GDM1 (cell line): Measurements from ENCODE around the gene KRT85.

ENCODE experiments used
- DNase-seq: peaks from one replicate; lab custom pipeline; 2025; lab: John Stamatoyannopoulos, UW

The KRT85 gene

GRCh38 chr12:52323416-52324152 is 43.7 kb downstream of the KRT85 start:
- DNase-seq, result no peak

GRCh38 chr12:52323001-52323400 is 44.3 kb downstream of the KRT85 start:
- no peak for DNase-seq

DNA sequence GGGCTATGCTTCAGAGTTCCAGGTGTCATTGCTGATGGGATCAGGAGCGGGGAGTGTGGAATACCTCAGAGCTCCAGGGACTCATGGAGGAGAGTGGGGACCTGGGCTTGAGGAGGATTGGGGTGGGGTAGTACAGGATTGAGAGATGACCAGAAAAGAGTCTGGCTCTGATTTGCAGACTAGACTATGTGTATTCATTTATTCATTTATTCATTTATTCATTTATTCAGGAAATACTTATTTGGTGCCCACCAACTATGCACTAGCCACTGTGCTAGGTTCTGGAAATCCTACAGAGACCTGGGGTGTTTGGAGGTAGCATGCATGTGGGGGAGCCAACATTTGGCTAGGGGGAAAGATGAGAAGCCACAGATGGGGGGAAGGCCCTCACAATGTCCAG is 45.2 kb downstream of the KRT85 start:
- DNase-seq, result no peak

GRCh38 chr12:52321418-52321817 is 45.9 kb downstream of the KRT85 start:
- DNase-seq, result no peak

- no peak for DNase-seq
These were observed 46.4 kb downstream of the KRT85 start, which contains the start of gene KRT83 for GRCh38 chr12:52320784-52321400. Gene KRT83 (minus strand): TSS chr12:52321398. CDS start chr12:52321335, 63 bp downstream.

DNA sequence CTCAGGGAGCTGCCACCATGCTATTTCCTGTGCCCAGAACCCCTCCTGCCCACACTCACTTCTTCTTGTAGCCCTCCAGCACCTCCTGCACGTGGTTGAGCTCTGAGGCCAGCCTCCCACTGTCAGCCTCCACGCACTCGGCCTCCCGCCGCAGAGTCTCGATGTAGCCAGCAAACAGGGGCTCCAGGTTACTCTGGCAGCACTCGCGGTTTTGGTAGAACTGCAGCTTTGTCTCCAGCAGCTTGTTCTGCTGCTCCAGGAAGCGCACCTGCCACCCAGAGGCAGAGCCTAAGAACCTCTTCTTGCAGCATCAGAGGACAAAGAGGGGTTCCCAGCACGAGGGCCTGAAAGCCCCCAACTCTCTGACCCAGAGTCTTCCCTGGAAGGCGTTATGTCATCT is 48.2 kb downstream of the KRT85 start:
- DNase-seq, result no peak

- no peak for DNase-seq
These were observed 48.9 kb downstream of the KRT85 start for GRCh38 chr12:52318241-52318990.

- DNase-seq, result no peak
These were observed 49.7 kb downstream of the KRT85 start for GRCh38 chr12:52317468-52318052.

DNA sequence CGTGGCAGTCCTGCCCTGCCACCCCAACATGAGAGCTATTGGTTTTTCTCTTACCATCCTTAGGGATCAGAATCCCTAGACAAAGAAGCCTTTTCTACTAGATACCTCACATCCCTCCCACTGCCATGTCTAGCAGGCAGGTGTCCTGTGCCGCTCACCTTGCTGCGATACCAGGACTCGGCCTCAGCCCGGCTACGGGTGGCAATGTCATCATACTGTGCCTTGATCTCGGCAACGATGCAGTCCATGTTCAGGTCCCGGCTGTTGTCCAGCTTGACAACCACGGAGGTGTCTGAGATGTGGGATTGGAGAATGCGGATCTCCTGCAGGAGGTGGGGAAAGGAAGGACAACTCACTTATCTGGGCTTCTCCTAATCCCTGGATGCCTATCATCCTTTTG is 50.6 kb downstream of the KRT85 start:
- DNase-seq, result no peak

- no peak for DNase-seq
These were observed 51.0 kb downstream of the KRT85 start for GRCh38 chr12:52316290-52316689.

DNA sequence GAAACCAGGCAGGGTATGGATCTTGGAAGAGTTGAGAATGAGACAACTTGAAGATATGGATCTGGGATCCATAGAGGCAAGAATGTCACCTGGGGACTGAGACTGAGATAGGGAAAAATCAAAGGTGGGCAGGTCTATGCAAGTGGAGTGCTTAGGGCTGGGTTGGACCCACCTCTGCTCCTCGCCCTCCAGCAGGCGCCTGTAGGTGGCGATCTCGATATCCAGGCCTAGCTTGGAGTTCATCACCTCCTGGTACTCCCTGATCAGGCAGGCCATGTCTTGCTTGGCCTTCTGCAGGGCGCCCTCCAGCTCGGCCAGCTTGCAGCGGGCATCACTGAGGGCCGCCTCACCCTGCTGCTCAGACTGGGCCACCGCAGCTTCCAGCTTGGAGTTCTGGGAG is 51.6 kb downstream of the KRT85 start:
- DNase-seq, result peak; percentile 37

GRCh38 chr12:52314511-52314910 is 52.8 kb downstream of the KRT85 start:
- DNase-seq, result no peak

DNA sequence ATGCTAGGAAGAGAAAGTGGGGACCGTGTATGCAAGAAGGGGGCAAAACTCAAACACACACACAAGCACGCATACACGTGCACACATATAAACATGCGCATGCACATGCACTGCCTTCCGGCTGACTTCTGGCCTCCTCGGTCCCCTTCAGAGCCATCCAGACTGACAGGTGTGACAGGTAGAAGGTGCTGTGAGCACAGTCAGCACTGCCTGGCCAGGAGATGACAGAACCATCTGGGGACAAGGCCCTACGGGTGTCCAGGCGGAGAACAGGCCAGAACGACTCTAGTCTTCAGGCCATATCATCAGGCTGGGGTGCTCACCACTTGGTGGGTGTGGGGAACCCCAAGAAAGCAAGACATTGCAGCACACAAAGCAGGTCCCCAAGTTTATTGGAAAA is 53.4 kb downstream of the KRT85 start:
- DNase-seq, result no peak

DNA sequence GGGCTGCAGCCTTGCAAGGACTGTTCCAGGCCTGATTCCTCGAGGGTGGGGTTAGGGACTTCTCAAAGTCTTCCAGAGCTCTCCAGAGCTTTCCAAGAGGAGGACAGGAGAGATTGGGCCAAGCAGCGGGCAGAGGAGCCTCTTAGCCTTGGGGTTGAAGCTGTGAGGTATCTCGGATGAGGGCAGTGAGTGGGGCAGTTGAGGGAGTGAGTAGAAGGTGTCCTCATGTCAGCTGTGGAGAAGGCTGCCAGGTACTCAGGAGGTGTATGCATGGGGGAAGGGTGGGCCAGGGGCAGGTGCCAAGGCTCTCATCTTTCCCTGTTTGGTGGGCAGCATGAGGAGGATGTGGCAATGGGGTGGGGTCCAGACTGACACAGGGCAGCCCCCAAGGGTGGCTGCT is 53.8 kb downstream of the KRT85 start:
- no peak for DNase-seq

DNA sequence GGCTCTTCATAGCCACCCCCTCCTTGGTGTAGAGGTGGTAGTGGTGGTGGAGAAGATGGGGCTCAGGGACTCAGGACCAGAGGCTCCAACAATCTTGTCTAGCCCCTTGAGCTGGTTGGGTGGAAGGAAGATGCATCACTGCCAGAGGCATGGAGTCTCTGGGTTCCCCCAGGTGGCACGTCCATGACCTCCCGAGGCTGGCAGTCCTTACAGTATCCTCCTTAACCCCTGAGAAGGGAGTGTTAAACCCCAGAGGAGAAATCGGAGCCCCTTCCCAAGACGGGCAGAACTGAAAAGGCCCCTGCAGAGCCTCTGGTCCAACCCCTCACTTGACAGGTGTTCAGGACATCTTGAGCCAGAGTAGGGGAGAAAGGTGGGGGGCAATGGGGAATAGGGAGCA is 55.2 kb downstream of the KRT85 start:
- no peak for DNase-seq

DNA sequence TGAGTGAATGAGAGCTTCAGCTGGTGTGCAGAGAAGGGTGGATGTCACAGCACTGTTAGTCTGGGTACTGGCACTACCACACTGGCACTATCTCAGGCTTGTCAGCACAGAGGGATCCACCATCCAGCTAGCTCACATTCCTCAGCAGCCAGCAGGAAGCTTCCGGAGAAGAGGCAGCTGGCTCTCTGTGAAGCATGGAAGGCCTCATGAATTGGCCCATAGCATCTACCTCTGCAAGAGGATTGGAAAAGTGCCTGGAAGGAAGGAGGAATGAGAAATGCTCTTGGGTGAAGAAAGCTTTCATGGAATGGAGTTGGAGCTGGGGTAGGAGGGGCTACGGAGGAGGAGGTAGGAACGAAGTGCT is 56.0 kb downstream of the KRT85 start:
- DNase-seq, result no peak

DNA sequence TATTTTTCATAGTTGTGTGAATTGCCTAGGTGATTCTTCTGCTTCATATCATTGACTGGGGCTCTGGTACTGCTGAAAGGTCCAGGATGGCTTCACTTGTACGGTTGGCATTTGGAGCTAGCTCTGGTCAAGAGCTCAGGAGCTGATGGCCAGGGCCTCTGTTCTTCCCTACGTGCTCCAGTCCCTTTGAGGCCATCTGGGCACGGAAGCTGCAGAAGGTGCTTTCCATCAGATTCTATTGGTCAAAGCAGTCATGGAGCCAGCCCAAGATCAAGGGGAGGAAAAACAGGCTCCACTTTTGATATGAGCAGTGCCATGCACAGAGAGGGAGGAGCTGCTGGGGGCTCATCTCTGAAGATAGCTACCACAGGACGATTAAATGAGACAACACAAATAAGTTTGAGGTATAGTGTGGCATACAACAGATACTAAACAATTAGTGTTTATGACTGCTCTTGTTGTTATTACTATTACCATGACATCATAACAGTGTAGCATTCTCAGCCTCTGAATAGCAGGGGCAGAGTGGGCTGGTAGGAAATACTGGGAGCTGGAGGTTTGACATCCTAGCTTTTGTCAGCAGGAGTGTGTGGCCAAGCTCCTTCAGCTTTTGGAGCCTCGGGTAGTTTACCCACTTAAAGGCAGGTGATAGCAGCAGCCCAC is 56.5 kb downstream of the KRT85 start:
- no peak for DNase-seq
